Colonic mucosa (tissue), 4 donors: ENCODE measurements around the gene YY1. TPM values are rescaled to one million over a fixed set of nuclear protein-coding genes. Genes with fewer than 3 reads are reported as not detected.

ENCODE experiments used
- DNase-seq: peaks from one replicate; pipeline ENCODE4 v3.0.0-alpha.2; 2020
- H3K27ac ChIP-seq: fragments of 200-600 bp; one replicate; pipeline ENCODE4 v1.8.0; 2021
- H3K27me3 ChIP-seq: fragments of 200-600 bp; one replicate; pipeline ENCODE4 v1.8.0; 2021
- H3K36me3 ChIP-seq: fragments of 200-600 bp; one replicate; pipeline ENCODE4 v1.8.0; 2021
- H3K4me1 ChIP-seq: fragments of 200-600 bp; one replicate; pipeline ENCODE4 v1.8.0; 2021; ENCODE audit warnings: mild to moderate bottlenecking
- H3K4me3 ChIP-seq: fragments of 200-600 bp; one replicate; pipeline ENCODE4 v1.8.0; 2021
- H3K9ac ChIP-seq, 2 donors: one replicate each; pipeline ENCODE4 v1.7.0; 2013; ENCODE audit warnings: control low read depth in 2 of 2, low read depth in 2 of 2, low read length in 2 of 2
- H3K9me3 ChIP-seq: fragments of 200-600 bp; one replicate; pipeline ENCODE4 v1.8.0; 2021
- CTCF ChIP-seq: fragments of 200-600 bp; IDR thresholded peaks from one replicate; pipeline ENCODE4 v1.8.0; 2022; ENCODE audit warnings: antibody characterized with exemption, mild to moderate bottlenecking
- intact Hi-C: fragments of 100-400 bp; cut with DNase I; formaldehyde crosslinking; loops from one replicate; pipeline ENCODE4 v1.14.1; 2022
- total RNA-seq, 2 donors: library from RNA; stranded (reverse); fragmentation: NEBNext Ultra II Directional in 1 of 2; extraction: Animal tissue kit (Norgen Biotek cat#: 25700) in 1 of 2; gene quantifications; one replicate each; pipeline ENCODE4 v1.2.1, GENCODE V29; 2021
- donor health status: healthy.
- donor health status: DM: no; HTN: no; CAD: no.
- donor health status: DM: no; HTN: no; CAD: no.

The YY1 gene
- total RNA-seq, 2 donors from 2014 or later, result 73.2 to 90.4 TPM

GRCh38 chr14:100261621-100262020, 22.7 kb downstream of the YY1 start:
- Histone ChIP-seq H3K27ac (no peak overlapping the region), H3K36me3 (no peaks in the 10 kb centered on the region), H3K4me3 (no peak overlapping the region), H3K9me3 (no peaks in the 10 kb centered on the region), H3K27me3 (no peaks in the 10 kb centered on the region), H3K9ac (no peak overlapping the region), H3K4me1 (peaks cover 5% of the 10 kb centered on the region)
- intact Hi-C loops, result no loop called here
- no peak for TF ChIP-seq CTCF
- DNase-seq, result no peak

DNA sequence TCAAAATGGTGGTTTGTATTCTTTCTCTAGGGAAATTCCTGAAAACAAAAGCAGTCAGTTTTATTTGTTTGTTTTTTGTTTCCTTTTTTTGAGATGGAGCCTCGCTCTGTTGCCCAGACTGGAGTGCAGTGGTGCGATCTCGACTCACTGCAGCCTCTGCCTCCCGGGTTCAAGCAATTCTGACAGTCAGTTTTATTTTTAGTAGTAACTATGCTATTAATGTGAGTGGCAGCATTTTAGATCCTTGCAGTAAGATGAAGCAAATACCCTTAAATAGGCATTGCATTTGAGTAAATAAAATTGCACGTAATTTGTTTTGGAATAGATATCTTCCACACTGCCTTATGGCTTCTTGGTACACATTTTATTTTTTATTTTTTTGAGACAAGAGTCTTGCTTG, 23.6 kb downstream of the YY1 start:
- intact Hi-C loops, result no loop called here
- no peak overlapping the region for H3K9ac ChIP-seq
- DNase-seq, result no peak

DNA sequence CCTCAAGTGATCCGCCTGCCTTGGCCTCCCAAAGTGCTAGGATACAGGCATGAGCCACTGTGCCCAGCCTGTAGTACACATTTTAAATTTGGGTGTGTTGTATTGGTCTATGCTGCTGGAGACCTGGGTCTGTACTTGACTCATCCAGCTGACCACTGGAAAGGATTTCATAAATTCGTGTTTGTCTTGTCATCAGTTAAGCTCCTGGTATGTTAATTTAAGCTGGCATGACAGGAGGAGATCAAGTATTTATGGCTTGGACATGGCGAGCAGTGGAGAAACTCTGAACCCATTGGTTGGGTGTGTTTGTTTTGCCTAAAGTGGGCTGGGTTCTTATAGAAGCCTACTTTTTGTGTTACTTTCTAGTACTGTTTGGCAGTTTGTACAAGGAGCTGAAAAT, 24.2 kb downstream of the YY1 start:
- no peak for DNase-seq
- no peaks in the 10 kb centered on the region for H3K27me3 ChIP-seq
- H3K9ac ChIP-seq, result no peak overlapping the region
- intact Hi-C loops, result no loop called here
- TF ChIP-seq CTCF, result no peak
- H3K4me3 ChIP-seq, result no peak overlapping the region
- H3K36me3 ChIP-seq, result no peaks in the 10 kb centered on the region
- H3K4me1 ChIP-seq, result peaks cover 5% of the 10 kb centered on the region
- no peak overlapping the region for H3K27ac ChIP-seq
- no peaks in the 10 kb centered on the region for H3K9me3 ChIP-seq

More for the DNA sequence above, 23.6 kb downstream of the YY1 start:
- no peak overlapping the region for H3K4me3 ChIP-seq
- no peak overlapping the region for H3K27ac ChIP-seq
- H3K36me3 ChIP-seq, result no peaks in the 10 kb centered on the region
- peaks cover 5% of the 10 kb centered on the region for H3K4me1 ChIP-seq
- H3K27me3 ChIP-seq, result no peaks in the 10 kb centered on the region
- H3K9me3 ChIP-seq, result no peaks in the 10 kb centered on the region
- TF ChIP-seq CTCF, result no peak

DNA sequence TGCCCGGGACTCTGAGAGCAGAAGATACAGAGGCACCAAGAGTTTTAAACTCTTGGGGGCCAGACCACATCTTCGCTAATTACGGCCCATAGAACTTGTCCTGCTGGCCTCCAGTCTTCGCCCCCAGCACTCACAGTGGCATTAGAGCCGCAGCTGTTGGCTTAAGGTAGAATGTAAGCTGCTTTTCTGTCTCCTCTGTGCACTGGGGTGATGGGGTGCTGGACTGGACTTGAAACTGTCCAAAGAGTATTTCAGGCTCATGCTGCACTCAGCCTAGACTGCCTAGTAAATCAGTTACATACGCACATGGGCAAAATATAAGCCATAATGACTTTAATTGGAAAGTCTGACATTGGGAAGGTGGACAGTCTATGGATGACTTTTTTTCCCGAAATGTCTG, 29.0 kb downstream of the YY1 start:
- H3K9ac ChIP-seq, result no peak overlapping the region
- no peaks in the 10 kb centered on the region for H3K9me3 ChIP-seq
- no peaks in the 10 kb centered on the region for H3K36me3 ChIP-seq
- no peaks in the 10 kb centered on the region for H3K27me3 ChIP-seq
- intact Hi-C loops, result no loop called here
- no peak for DNase-seq
- TF ChIP-seq CTCF, result no peak
- no peak overlapping the region for H3K27ac ChIP-seq
- H3K4me1 ChIP-seq, result no peaks in the 10 kb centered on the region
- no peak overlapping the region for H3K4me3 ChIP-seq

DNA sequence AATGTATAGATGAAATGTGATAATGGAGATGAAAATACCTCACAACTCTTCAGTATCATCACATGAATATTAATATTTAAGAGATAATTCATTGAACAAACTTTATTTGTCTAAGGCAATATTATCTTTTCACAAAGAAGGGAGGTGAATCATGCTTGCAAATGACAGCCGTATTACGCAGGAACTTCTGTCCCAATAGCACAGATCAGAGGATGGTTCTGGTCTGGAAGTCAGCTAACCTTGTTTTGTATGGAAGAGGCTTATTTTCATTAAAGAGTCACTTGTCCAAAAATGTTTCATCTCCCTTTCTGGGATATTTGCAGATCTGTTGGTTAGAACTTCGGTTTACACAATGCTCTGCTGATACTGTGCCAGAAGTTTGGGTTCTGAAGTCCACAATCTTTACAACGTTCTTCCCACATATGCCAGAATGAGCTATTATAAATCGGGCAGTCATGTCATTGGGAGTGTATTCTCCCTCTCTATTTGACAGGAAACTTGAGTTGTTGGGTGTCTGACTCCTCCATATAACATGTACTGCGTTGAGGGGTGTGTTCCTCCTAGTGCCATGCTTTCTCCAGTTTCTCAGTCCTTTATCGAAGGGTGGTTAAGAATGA, 29.8 kb downstream of the YY1 start:
- TF ChIP-seq CTCF, result no peak
- peak; percentile 35 for DNase-seq

More for the DNA sequence above, 29.8 kb downstream of the YY1 start:
- no peak overlapping the region for H3K4me3 ChIP-seq
- H3K4me1 ChIP-seq, result no peaks in the 10 kb centered on the region
- H3K9ac ChIP-seq, result no peak overlapping the region
- H3K27ac ChIP-seq, result no peak overlapping the region
- no peaks in the 10 kb centered on the region for H3K27me3 ChIP-seq
- no peaks in the 10 kb centered on the region for H3K36me3 ChIP-seq
- intact Hi-C loops, result no loop called here
- H3K9me3 ChIP-seq, result no peaks in the 10 kb centered on the region
